AG04449 (cell line): Measurements from ENCODE around the gene SEMA4A.

ENCODE experiments used
- CTCF ChIA-PET: fragments of 350-600 bp; formaldehyde crosslinking; extraction: SDS; loops from one replicate; lab custom pipeline; 2021; ENCODE audit warnings: antibody characterized with exemption; lab: Yijun Ruan, JAX
- POLR2A ChIA-PET: fragments of 400-600, 350-600 bp; formaldehyde crosslinking; extraction: SDS; loops from one replicate; lab custom pipeline; 2020; ENCODE audit warnings: antibody characterized with exemption, inconsistent platforms; lab: Yijun Ruan, JAX
- DNase-seq: peaks from one replicate; pipeline ENCODE4 v3.0.0-alpha.2; 2010; ENCODE audit warnings: low read depth, low spot score
- H3K4me3 ChIP-seq: 2 replicates; pipeline ENCODE4 v1.5.1; 2011; ENCODE audit warnings: low read depth, mild to moderate bottlenecking, control low read depth, low read length
- TF ChIP-seq, protein P1 (sequence below): IDR thresholded peaks from one replicate; pipeline ENCODE4 v1.5.1; 2011; ENCODE audit warnings: mild to moderate bottlenecking, moderate library complexity, low read length, control low read depth, inconsistent platforms; ENCODE audit not compliant: insufficient read depth; ENCODE audit errors: missing control alignments

SEMA4A gene

DNA sequence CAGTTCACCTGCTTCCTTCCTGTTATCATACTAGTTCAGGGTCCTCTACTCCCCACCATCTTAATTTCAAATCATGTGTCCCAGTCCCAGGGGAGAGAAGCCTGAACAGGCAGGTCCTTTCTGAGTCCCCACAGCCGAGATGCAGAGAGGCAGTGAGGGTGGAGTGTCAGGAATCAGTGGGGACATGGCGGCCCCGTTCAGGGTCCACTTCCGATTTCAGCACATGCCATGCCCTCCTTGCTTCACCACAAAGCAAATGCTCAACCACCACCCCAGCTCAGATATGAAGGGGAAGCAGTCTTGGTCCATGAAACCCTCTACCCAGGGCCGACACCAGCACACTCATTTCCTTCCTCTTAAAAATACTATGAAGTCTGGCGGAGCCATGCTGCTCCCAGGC is 5.2 kb upstream of the SEMA4A start:
- no peak overlapping the region for H3K4me3 ChIP-seq
- TF ChIP-seq, protein P1, sequence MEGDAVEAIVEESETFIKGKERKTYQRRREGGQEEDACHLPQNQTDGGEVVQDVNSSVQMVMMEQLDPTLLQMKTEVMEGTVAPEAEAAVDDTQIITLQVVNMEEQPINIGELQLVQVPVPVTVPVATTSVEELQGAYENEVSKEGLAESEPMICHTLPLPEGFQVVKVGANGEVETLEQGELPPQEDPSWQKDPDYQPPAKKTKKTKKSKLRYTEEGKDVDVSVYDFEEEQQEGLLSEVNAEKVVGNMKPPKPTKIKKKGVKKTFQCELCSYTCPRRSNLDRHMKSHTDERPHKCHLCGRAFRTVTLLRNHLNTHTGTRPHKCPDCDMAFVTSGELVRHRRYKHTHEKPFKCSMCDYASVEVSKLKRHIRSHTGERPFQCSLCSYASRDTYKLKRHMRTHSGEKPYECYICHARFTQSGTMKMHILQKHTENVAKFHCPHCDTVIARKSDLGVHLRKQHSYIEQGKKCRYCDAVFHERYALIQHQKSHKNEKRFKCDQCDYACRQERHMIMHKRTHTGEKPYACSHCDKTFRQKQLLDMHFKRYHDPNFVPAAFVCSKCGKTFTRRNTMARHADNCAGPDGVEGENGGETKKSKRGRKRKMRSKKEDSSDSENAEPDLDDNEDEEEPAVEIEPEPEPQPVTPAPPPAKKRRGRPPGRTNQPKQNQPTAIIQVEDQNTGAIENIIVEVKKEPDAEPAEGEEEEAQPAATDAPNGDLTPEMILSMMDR = no peak
- POLR2A ChIA-PET = no interaction called here
- DNase-seq = no peak
- CTCF ChIA-PET = interaction anchor here (0.6 to 46.3 kb wide), 9 partner anchors 8 to 171 kb away, joined by 3 to 1837 read pairs (median 8); partner anchors contain the start of gene MEX3A

- POLR2A ChIA-PET = interaction anchor here (0.6 to 1.3 kb wide), 2 partner anchors 10 to 75 kb away, joined by 3 to 4 read pairs; no protein-coding TSS in a partner anchor
- CTCF ChIA-PET = interaction anchor here (0.9 to 46.3 kb wide), 8 partner anchors 11 to 211 kb away, joined by 3 to 1837 read pairs (median 3); partner anchors contain the start of gene MEX3A
- TF ChIP-seq, protein P1 = no peak
- no peak for DNase-seq
- H3K4me3 ChIP-seq = no peak overlapping the region
These were observed 3.7 kb upstream of the SEMA4A start for GRCh38 chr1:156149374-156150332.

DNA sequence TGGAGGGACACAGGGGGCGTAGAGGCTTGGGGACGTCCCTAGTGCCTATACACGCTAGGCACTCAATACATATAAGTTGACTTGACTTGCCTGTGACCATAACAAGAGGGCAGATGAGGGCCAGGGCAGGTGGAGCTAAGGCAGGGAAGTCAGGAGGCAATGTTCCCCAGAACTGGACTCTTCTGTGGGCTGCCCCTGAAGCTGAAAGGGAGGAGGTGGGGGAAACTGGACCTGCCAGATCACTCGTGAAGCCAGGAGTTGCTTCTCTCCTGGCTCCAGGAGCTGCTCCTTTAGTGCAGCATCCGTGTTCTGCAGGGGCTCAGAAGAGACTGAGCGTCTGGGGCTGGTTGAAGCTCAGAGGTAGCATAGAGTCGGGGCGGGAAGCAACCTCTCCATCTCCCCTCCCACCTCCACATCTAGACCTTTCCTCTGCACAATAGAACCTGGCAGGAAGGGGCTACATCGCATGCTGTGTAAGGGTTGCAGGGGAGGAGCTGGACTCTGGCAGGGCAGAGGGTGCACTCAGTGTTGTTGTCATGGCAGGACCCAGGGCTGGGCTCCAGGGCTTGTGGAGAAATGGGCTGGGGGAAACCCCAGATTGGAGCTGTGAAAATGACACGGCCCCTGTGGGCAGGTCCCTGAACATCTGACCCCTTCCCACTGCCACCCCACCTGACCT is 2.9 kb upstream of the SEMA4A start:
- no peak overlapping the region for H3K4me3 ChIP-seq
- CTCF ChIA-PET = interaction anchor here (0.9 to 46.3 kb wide), 9 partner anchors 10 to 210 kb away, joined by 3 to 1837 read pairs (median 3); partner anchors contain the start of gene MEX3A
- TF ChIP-seq, protein P1 = no peak
- POLR2A ChIA-PET = interaction anchor here (0.6 to 1.3 kb wide), 2 partner anchors 9 to 74 kb away, joined by 3 to 4 read pairs; no protein-coding TSS in a partner anchor
- DNase-seq = no peak

DNA sequence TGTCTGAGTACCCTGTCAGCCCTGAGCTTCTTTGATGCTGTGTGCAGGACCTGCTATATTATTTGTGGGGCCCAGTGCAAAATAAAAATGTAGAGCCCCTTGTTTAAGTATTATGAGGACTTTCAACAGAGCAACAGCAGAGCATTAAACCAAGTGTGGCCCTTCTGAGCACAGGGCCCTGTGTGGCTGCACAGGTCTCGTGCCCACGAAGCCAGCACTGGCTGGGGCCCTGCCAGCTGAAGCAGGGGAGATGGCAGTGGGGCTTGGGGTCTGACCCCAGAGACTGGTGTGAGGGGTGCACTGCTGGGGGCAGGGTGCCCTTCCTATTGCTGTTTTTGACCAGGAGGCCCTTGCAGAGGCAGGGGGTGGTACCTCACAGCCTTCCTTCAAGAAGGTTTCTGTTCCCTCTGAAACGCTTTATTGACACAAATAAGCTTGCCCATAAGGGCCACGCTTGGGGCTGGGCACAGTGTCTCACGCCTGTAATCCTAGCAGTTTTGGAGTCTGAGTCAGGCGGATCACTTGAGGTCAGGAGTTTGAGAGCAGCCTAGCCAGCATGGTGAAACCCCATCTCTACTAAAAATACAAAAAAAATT is 2.2 kb upstream of the SEMA4A start:
- DNase-seq = no peak
- ChIA-PET POLR2A (interaction anchor here (1.1 to 1.3 kb wide), 3 partner anchors 9 to 74 kb away, joined by 4 to 5 read pairs (median 4); partner anchors contain the start of gene PMF1), CTCF (interaction anchor here (1.2 to 46.3 kb wide), 10 partner anchors 9 to 235 kb away, joined by 3 to 1837 read pairs (median 4); partner anchors contain the start of gene MEX3A)
- H3K4me3 ChIP-seq = no peak overlapping the region
- TF ChIP-seq, protein P1 = no peak

GRCh38 chr1:156152628-156153027 is 757 bp upstream of the SEMA4A start:
- no peak overlapping the region for H3K4me3 ChIP-seq
- TF ChIP-seq, protein P1 = no peak
- POLR2A ChIA-PET = no interaction called here
- DNase-seq = no peak
- CTCF ChIA-PET = interaction anchor here (1.2 to 46.3 kb wide), 6 partner anchors 23 to 233 kb away, joined by 4 to 1837 read pairs (median 6); partner anchors contain the start of gene MEX3A
